Kidney tubule cell (primary cell): ENCODE results near the gene SMAD2.
"Not testable (repeated sequence)": the region's sequence is repeated elsewhere in the genome, so short reads cannot be mapped to it uniquely, and the experiment has no call there.

Source experiments
- DNase-seq: peaks from one replicate; pipeline ENCODE4 v3.0.0-alpha.2; 2018; ENCODE audit warnings: low spot score

The SMAD2 gene

GRCh38 chr18:47930199-47930930 lies at the start of gene SMAD2:
Gene SMAD2 (minus strand): TSS chr18:47930659. CDS start chr18:47896756, 33,903 bp downstream.
- DNase-seq, result peak; percentile 90

- DNase-seq, result no peak
Observed at GRCh38 chr18:47979611-47980200, 49.2 kb upstream of the SMAD2 start.

DNA sequence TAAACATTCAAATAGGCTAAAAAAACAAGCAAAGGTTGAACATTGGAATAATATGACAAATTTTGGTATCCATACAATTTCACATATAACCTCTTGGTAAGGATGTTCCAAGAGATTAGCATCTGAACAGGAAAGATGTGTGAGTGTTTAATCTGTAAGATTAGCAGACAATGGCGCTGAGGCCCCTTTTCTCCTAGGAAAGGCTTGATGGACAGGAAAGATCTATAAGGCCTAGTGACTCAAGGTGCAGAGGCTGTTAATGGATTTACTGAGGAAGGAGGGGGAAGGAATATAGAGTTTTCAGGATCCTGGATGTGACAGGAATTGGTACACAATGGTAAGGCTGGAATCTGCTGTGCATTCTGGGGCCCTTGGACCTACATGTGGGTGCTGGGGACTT lies 48.1 kb upstream of the SMAD2 start:
- no peak for DNase-seq

GRCh38 chr18:47978141-47978540 lies 47.7 kb upstream of the SMAD2 start:
- no peak for DNase-seq

DNA sequence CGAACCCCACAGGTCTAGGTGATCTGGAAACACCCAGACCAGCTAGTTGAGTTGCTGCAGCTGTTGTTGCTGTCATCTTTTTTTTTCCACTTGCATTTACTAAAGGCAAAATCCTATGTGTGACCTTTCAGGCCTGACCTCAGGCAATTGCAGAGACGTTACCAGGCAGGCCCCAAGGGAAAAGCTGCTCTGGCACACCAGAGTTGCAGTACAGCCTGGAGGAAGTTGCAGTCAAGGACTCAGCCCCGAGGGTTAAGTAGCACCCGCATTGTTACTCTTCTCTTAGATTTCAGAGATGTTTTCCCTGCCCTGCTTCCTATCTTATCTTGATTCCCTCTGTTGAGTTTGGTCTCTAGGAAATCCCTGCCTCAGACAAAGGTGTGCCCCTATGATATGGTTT lies 45.2 kb upstream of the SMAD2 start:
- no peak for DNase-seq

DNA sequence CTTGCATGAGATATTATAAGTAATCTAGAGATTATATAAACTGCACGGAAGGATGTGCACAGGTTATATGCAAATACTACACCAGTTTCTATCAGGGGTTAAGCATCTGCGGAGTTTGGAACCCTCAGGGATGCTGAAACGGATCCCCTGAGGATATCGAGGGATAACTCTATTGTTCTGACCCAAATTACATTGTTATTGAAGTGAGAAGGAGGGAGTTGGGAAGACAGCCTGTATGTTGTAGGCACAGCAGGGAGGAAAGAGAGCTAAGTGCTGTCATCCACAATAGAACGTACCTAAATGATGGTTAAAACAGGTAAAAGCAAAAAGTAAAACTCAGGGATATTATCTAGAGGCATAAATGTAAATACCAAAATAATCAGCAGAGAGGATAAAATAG lies 44.6 kb upstream of the SMAD2 start:
- no peak for DNase-seq

- DNase-seq, result no peak
Observed at GRCh38 chr18:47970664-47971531, 40.4 kb upstream of the SMAD2 start.

- DNase-seq, result peak; percentile 18
Observed at GRCh38 chr18:47969816-47970215, 39.4 kb upstream of the SMAD2 start.

DNA sequence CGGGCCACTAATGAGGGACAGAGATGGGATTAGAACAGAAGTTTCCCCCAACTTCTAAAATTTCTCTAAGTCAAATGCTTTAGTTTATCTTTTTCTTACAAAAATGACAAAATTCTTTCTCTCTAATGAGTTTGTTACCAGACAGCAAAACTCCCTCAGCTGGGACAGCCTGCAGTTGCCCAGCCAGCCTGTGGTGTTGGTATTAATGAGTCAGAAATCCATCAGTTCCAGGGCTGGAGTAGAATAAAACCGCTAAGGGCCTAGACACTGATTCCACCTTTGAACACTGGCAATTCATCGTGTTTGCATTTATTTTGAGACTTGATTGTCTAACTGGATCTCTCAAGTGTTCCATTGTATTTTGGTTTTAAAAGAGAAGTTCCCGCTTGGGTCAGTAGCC lies 38.3 kb upstream of the SMAD2 start:
- DNase-seq, result peak; percentile 60

- peak; percentile 85 for DNase-seq
Observed at GRCh38 chr18:47968006-47968676, 37.7 kb upstream of the SMAD2 start.

GRCh38 chr18:47964053-47964452 lies 33.6 kb upstream of the SMAD2 start:
- peak; percentile 7 for DNase-seq

DNA sequence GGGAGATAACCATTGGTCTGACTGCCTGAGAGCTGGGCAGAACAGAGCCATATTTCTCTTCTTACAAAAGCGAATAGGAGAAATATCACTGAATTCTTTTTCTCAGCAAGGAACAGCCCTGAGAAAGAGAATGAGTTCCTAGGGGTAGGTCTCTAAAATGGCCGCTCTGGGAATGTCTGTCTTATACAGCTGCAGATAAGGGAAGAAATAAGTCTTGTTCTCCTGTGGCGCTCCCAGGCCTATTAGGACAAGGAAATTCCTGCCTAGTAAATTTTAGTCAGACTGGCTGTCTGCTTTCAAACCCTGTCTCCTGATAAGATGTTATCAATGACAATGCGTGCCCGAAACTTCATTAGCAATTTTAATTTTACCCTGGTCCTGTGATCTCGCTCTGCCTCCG lies 30.5 kb upstream of the SMAD2 start:
- DNase-seq, result not testable (repeated sequence)

DNA sequence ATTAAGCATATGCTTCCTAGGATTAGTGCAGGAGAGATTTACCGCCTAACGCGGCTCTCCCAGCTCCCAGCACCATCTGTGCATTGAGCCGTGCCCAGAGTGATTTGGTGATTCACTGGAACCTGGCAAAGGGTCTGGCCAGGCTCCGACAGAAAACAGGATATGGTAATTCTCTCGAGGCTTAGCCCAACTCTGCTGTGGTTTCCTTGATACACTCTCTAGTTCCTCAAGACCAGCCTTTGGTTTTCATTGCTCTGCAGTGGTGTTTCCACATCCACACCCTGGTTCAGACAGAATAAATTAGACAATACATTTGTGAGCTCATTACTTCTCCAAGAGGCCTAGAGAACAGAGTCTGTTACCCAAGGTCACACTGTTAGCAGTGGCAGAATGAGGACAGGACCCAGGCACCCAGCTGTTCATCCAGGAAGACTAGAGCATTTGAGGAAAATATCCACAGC lies 23.0 kb upstream of the SMAD2 start:
- peak; percentile 88 for DNase-seq

- no peak for DNase-seq
Observed at GRCh38 chr18:47950511-47950910, 20.1 kb upstream of the SMAD2 start.

GRCh38 chr18:47949202-47949601 lies 18.7 kb upstream of the SMAD2 start:
- no peak for DNase-seq

DNA sequence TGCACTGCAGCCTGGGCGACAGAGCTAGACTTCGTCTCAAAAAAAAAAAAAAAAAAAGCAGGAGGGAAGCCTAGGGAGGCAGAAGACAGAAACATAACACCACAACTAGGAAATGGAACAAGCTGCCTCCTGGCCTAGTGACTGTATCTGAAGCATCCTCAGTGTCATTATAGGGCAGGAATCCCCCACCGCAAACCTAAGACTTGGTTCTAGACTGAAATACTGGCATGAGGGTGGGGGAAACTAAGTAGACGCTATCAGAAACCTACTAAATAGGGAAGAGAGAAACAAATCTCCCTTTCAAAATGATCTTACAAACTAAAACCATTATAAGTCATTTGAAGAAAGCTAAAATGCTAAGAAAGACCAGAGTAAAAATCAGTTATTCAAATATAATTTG lies 16.4 kb upstream of the SMAD2 start:
- DNase-seq, result no peak

- DNase-seq, result peak; percentile 74
Observed at GRCh38 chr18:47944972-47945852, 14.8 kb upstream of the SMAD2 start.

- peak; percentile 10 for DNase-seq
Observed at GRCh38 chr18:47936952-47937351, 6.5 kb upstream of the SMAD2 start.

DNA sequence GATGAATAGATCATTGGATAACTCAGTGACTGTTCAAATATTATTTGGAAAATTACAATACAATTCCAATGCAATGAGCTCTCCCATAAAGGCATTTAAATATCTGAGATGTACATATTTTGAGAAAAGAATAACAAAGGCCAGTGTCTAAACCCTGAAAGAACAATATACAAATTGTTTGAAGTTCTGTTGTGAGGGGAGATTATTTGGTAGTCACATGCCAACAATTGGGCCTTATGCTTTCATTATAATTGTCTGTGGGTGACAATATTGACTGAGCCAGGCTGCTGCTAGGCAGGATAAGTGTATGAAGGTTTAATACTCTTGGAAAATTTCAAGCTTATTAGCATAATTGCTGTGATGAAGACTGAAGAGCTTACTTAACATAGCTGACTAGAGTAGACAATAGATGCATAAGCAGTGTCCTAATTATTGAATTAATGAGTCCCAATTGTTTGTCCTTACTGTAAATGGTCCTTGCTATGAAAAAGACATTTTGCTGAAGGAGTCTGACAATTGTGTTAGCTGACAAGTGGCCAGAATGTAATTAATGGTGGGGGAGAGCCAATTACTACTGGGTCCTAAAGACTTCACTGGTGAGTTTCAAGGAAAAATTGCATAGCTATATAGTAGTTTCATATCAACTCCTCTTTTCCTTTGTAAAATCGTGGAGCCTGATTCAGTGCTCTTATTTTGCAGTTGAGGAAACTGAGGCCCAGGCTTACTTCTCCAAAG lies 5.0 kb upstream of the SMAD2 start:
- DNase-seq, result no peak

DNA sequence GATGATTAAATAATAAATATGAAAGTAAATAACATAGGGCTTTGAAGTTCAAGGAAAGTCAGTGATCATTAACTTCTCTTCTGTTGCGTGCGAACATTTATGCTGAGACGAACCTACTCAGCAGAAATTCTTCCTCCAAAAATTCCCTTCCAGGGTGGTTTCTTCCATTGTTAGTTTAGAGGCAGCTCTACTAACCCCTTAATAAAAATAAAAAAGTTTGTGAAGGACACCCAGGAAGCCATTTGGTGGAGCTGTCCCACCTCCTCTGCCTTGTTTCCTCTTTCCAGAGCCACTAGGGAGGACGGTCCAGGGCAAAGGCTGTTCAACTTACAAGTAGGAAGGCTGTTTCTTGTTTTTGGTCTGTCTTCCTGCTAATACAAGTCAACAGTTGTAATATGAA lies 2.1 kb upstream of the SMAD2 start:
- DNase-seq, result peak; percentile 36

- no peak for DNase-seq
Observed at GRCh38 chr18:47932190-47932589, 1.7 kb upstream of the SMAD2 start.
